Nephron (organoid): ENCODE measurements around the gene ABCC4.

Experiments
- H3K27ac Mint-ChIP-seq, 3 experiments: 2 replicates each; pipeline ENCODE4 v1.8.0; 2020; ENCODE audit warnings: mixed read lengths in 3 of 3, mild to moderate bottlenecking in 2 of 3, moderate library complexity in 1 of 3
- H3K27me3 Mint-ChIP-seq: 2 replicates; pipeline ENCODE4 v1.8.0; 2021; ENCODE audit warnings: low read depth, mild to moderate bottlenecking, moderate library complexity, mixed read lengths
- H3K36me3 Mint-ChIP-seq: 2 replicates; pipeline ENCODE4 v1.8.0; 2020; ENCODE audit warnings: low read depth, mixed read lengths
- H3K4me1 Mint-ChIP-seq: 2 replicates; pipeline ENCODE4 v1.8.0; 2020; ENCODE audit warnings: mixed read lengths
- H3K4me3 Mint-ChIP-seq, 3 experiments: 2 replicates each; pipeline ENCODE4 v1.8.0; 2020; ENCODE audit warnings: mild to moderate bottlenecking in 3 of 3, mixed read lengths in 3 of 3, moderate library complexity in 2 of 3
- H3K9me3 Mint-ChIP-seq: 2 replicates; pipeline ENCODE4 v1.8.0; 2020; ENCODE audit warnings: mixed read lengths
- CTCF ChIP-seq, 3 experiments: fragments of 200-600 bp; sonication (generic); IDR thresholded peaks; one replicate each; pipeline ENCODE4 v1.5.0; 2021; ENCODE audit warnings: antibody characterized with exemption in 3 of 3; ENCODE audit not compliant: unreplicated experiment in 3 of 3

The ABCC4 gene

GRCh38 chr13:95185311-95185710, 115.9 kb downstream of the ABCC4 start:
- Mint-ChIP-seq H3K9me3 (no peaks in the 10 kb centered on the region), H3K4me1 (no peaks in the 10 kb centered on the region), H3K4me3 (no peak overlapping the region), H3K27me3 (no peaks in the 10 kb centered on the region), H3K36me3 (peaks cover 16% of the 10 kb centered on the region), H3K27ac (no peak overlapping the region)
- no peak for TF ChIP-seq CTCF (IDR thresholded peaks at IDR 0.05; ENCODE audit: unreplicated experiment in 3 of 3)

- H3K36me3 Mint-ChIP-seq = peaks cover 16% of the 10 kb centered on the region
- H3K4me1 Mint-ChIP-seq = no peaks in the 10 kb centered on the region
- no peaks in the 10 kb centered on the region for H3K9me3 Mint-ChIP-seq
- H3K27ac Mint-ChIP-seq = no peak overlapping the region
- H3K4me3 Mint-ChIP-seq = no peak overlapping the region
- no peaks in the 10 kb centered on the region for H3K27me3 Mint-ChIP-seq
- no peak for TF ChIP-seq CTCF (IDR thresholded peaks at IDR 0.05; ENCODE audit: unreplicated experiment in 3 of 3)
Observed at GRCh38 chr13:95184317-95184716, 116.9 kb downstream of the ABCC4 start.

GRCh38 chr13:95182570-95183265, 118.5 kb downstream of the ABCC4 start:
- Mint-ChIP-seq H3K4me1 (no peaks in the 10 kb centered on the region), H3K9me3 (peaks cover 4% of the 10 kb centered on the region), H3K36me3 (peaks cover 23% of the 10 kb centered on the region), H3K27ac (no peak overlapping the region), H3K27me3 (no peaks in the 10 kb centered on the region), H3K4me3 (no peak overlapping the region)
- no peak for TF ChIP-seq CTCF (IDR thresholded peaks at IDR 0.05; ENCODE audit: unreplicated experiment in 3 of 3)

GRCh38 chr13:95181586-95181985, 119.7 kb downstream of the ABCC4 start:
- no peak overlapping the region for H3K4me3 Mint-ChIP-seq
- H3K27ac Mint-ChIP-seq = no peak overlapping the region
- no peaks in the 10 kb centered on the region for H3K27me3 Mint-ChIP-seq
- TF ChIP-seq CTCF (IDR thresholded peaks at IDR 0.05; ENCODE audit: unreplicated experiment in 3 of 3) = no peak
- H3K36me3 Mint-ChIP-seq = peaks cover 31% of the 10 kb centered on the region
- peaks cover 4% of the 10 kb centered on the region for H3K9me3 Mint-ChIP-seq
- H3K4me1 Mint-ChIP-seq = no peaks in the 10 kb centered on the region

GRCh38 chr13:95180513-95181245, 120.6 kb downstream of the ABCC4 start:
- H3K4me1 Mint-ChIP-seq = no peaks in the 10 kb centered on the region
- H3K27me3 Mint-ChIP-seq = no peaks in the 10 kb centered on the region
- H3K9me3 Mint-ChIP-seq = peaks cover 4% of the 10 kb centered on the region
- peaks cover 27% of the 10 kb centered on the region for H3K36me3 Mint-ChIP-seq
- no peak overlapping the region for H3K27ac Mint-ChIP-seq
- H3K4me3 Mint-ChIP-seq = no peak overlapping the region
- no peak for TF ChIP-seq CTCF (IDR thresholded peaks at IDR 0.05; ENCODE audit: unreplicated experiment in 3 of 3)
